Adrenal gland (tissue), 12 donors: ENCODE measurements around the gene ZFP30. TPM values are rescaled to one million over a fixed set of nuclear protein-coding genes. Genes with fewer than 3 reads are reported as not detected.

Experiments
- DNase-seq, 7 donors: peaks; one replicate each; pipeline ENCODE4 v3.0.0-alpha.2; 2019 to 2020
- H3K27ac ChIP-seq, 5 donors: fragments of 200-600 bp; sonication (generic) in 4 of 5; 1 replicate in 3 of 5; 2 replicates in 2 of 5; pipeline versions ENCODE4 v1.5.1 to v1.8.0; 2016 to 2020; ENCODE audit warnings: mild to moderate bottlenecking in 1 of 5
- H3K27me3 ChIP-seq: fragments of 200-600 bp; 2 replicates; pipeline ENCODE4 v1.8.0; 2021
- H3K36me3 ChIP-seq, 2 donors: fragments of 200-600 bp; replicated peaks in 1 of 2; 1 replicate in 1 of 2; 2 replicates in 1 of 2; pipeline versions ENCODE4 v1.5.1 to v1.8.0; 2018 to 2022
- H3K4me1 ChIP-seq, 2 donors: fragments of 200-600 bp; replicated peaks in 1 of 2; 1 replicate in 1 of 2; 2 replicates in 1 of 2; pipeline versions ENCODE4 v1.5.1 to v1.8.0; 2018 to 2021
- H3K4me3 ChIP-seq, 4 donors: fragments of 200-600 bp; sonication (generic) in 3 of 4; one replicate each; pipeline ENCODE4 v1.5.1; 2016 to 2018
- H3K9me3 ChIP-seq, 3 donors: fragments of 200-600 bp; sonication (generic) in 1 of 3; replicated peaks in 1 of 3; 1 replicate in 2 of 3; 2 replicates in 1 of 3; pipeline versions ENCODE4 v1.5.1 to v1.8.0; 2016 to 2021
- POLR2A ChIP-seq, 2 donors: fragments of 450-650 bp; IDR thresholded peaks; one replicate each; pipeline ENCODE4 v1.6.1; 2017; ENCODE audit warnings: antibody characterized with exemption in 2 of 2, mild to moderate bottlenecking in 2 of 2, moderate library complexity in 1 of 2
- WGBS, 4 donors: extraction: QIAGEN DNeasy Blood & Tissue Kit in 2 of 4; methylation state at CpG; one replicate each; pipeline versions ENCODE4 v1.1.5 to v1.1.7; 2013 to 2017; 5-methylcytosine and 5-hydroxymethylcytosine counted together
- intact Hi-C, 2 donors: fragments of 100-400 bp; cut with DNase I; formaldehyde crosslinking; loops; one replicate each; pipeline versions ENCODE4 v1.14.1 to v1.15.0; 2022 to 2023
- polyA plus RNA-seq, 3 donors: library from polyadenylated mRNA; stranded (reverse); fragments of 200-250 nt in 2 of 3; fragments of 350-450 nt in 1 of 3; fragmentation: Illumina TruSeq in 1 of 3; extraction: RNeasy Lipid Tissue Mini Kit (QIAGEN cat#74804) in 1 of 3; gene quantifications; one replicate each; pipeline ENCODE4 v1.2.3, GENCODE V29; 2013 to 2014
- total RNA-seq, 9 donors: library from RNA; depleted of rRNA in 4 of 9; stranded (reverse); fragments of >200 nt in 4 of 9; fragments of 120-200 nt in 1 of 9; fragmentation: NEBNext Ultra II Directional in 1 of 9; extraction: Animal tissue kit (Norgen Biotek cat#: 25700) in 1 of 9; gene quantifications; one replicate each; pipeline versions ENCODE4 v1.1.0 to v1.2.4, GENCODE V29; 2013 to 2023
- TF ChIP-seq, protein P1 (sequence below), 6 experiments: fragments of 450-650 bp in 4 of 6; fragments of 200-600 bp in 2 of 6; sonication (generic) in 1 of 6; IDR thresholded peaks; 1 replicate in 5 of 6; 2 replicates in 1 of 6; pipeline versions ENCODE4 v1.5.1 to v1.8.0; 2016 to 2021; ENCODE audit warnings: antibody characterized with exemption in 6 of 6, mild to moderate bottlenecking in 2 of 6, moderate library complexity in 1 of 6
- donor health status: healthy with polysubstance abuse.
- donor health status: Bipolar disorder and iron deficiency.
- donor health status: DM: yes; HTN: yes; CAD: no.
- donor health status: DM: no; HTN: no; CAD: no.
- donor health status: DM: no; HTN: no; CAD: no.
- donor health status: DM: yes; HTN: yes; CAD: no.

Gene ZFP30
- total and polyA plus RNA-seq, 12 donors = 3.1 to 17.6 (median 8.3) TPM

- Histone ChIP-seq H3K4me1 (peaks cover 3 to 17% of the 10 kb centered on the region in 2 donors), H3K9me3 (peaks cover 0 to 6% (median 0%) of the 10 kb centered on the region in 3 donors), H3K4me3 (peak overlapping the region; percentile 25 to 93 (median 84)), H3K27me3 (no peaks in the 10 kb centered on the region), H3K36me3 (no peaks in the 10 kb centered on the region), H3K27ac (peak overlapping the region; percentile 91 to 98 (median 94))
- 2 to 5% (median 3%) methylated on average over 4 to 9 of the region's 9 CpGs for WGBS, 4 donors
- intact Hi-C loops = no loop called here
- DNase-seq = no peak
- TF ChIP-seq, protein P1, sequence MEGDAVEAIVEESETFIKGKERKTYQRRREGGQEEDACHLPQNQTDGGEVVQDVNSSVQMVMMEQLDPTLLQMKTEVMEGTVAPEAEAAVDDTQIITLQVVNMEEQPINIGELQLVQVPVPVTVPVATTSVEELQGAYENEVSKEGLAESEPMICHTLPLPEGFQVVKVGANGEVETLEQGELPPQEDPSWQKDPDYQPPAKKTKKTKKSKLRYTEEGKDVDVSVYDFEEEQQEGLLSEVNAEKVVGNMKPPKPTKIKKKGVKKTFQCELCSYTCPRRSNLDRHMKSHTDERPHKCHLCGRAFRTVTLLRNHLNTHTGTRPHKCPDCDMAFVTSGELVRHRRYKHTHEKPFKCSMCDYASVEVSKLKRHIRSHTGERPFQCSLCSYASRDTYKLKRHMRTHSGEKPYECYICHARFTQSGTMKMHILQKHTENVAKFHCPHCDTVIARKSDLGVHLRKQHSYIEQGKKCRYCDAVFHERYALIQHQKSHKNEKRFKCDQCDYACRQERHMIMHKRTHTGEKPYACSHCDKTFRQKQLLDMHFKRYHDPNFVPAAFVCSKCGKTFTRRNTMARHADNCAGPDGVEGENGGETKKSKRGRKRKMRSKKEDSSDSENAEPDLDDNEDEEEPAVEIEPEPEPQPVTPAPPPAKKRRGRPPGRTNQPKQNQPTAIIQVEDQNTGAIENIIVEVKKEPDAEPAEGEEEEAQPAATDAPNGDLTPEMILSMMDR (IDR thresholded peaks at IDR 0.05) = no peak
Measured at GRCh38 chr19:37593996-37594303, 61.3 kb downstream of the ZFP30 start.

- Histone ChIP-seq H3K36me3 (peaks cover 0 to 11% of the 10 kb centered on the region in 2 donors), H3K27me3 (no peaks in the 10 kb centered on the region), H3K4me3 (no peak overlapping the region), H3K27ac (no peak overlapping the region), H3K9me3 (peaks cover 0 to 31% (median 6%) of the 10 kb centered on the region in 3 donors), H3K4me1 (no peaks in the 10 kb centered on the region)
- TF ChIP-seq, protein P1 (IDR thresholded peaks at IDR 0.05) = no peak
- TF ChIP-seq POLR2A (IDR thresholded peaks at IDR 0.05) = no peak
- intact Hi-C loops = no loop called here
- 75 to 81% (median 75%) methylated on average over 2 of the region's 2 CpGs for WGBS, 4 donors
- no peak for DNase-seq
Measured at GRCh38 chr19:37583340-37583739, 71.9 kb downstream of the ZFP30 start.

DNA sequence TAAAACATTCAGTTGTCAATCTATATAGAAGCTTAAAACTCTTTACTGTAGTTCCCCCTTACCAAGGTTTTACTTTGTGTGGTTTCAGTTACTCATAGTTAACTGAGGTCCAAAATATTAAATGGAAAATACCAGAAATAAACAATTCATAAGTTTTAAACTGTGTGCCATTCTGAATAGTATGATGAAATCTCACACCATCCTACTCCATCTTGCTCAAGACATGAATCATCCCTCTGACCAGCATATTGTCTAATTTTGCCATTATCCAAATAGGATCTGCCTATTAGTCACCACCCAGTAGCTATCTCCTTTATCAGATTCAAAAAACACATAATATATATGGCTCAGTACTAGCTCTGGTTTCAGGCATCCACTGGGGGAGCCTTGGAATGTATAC lies 83.1 kb downstream of the ZFP30 start:
- Histone ChIP-seq H3K4me3 (no peak overlapping the region), H3K27me3 (no peaks in the 10 kb centered on the region), H3K36me3 (no peaks in the 10 kb centered on the region), H3K9me3 (peaks cover 6 to 52% (median 25%) of the 10 kb centered on the region in 3 donors), H3K4me1 (no peaks in the 10 kb centered on the region), H3K27ac (no peak overlapping the region)
- intact Hi-C loops = no loop called here
- TF ChIP-seq POLR2A (IDR thresholded peaks at IDR 0.05) = no peak
- TF ChIP-seq, protein P1 (IDR thresholded peaks at IDR 0.05) = no peak
- DNase-seq = no peak

DNA sequence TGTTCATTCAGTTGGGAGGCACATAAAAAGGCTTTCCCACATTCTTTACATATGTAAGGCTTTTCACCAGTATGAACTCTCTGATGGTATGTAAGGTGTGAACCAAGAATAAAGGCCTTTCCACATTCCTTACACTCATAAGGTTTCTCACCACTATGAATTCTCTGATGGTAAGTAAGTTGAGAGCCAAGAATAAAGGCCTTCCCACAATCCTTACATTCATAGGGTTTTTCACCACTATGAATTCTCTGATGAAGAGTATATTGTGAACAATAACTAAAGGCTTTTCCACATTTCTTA lies 89.9 kb downstream of the ZFP30 start:
- Histone ChIP-seq H3K9me3 (peaks cover 15 to 98% (median 58%) of the 10 kb centered on the region in 3 donors), H3K27ac (no peak overlapping the region), H3K27me3 (no peaks in the 10 kb centered on the region), H3K36me3 (no peaks in the 10 kb centered on the region), H3K4me3 (no peak overlapping the region), H3K4me1 (no peaks in the 10 kb centered on the region)
- intact Hi-C loops = no loop called here
- no peak for DNase-seq
- TF ChIP-seq, protein P1 (IDR thresholded peaks at IDR 0.05) = no peak
- TF ChIP-seq POLR2A (IDR thresholded peaks at IDR 0.05) = no peak
